GM13976 (cell line): ENCODE results near the gene PARD3.

Experiments
- DNase-seq: peaks from one replicate; pipeline ENCODE4 v3.0.0; 2012; ENCODE audit warnings: low spot score
- in situ Hi-C: fragments of 300-500 bp; cut with MboI; formaldehyde crosslinking; loops from one replicate; pipeline ENCODE4 v1.12.0; 2022; ENCODE audit warnings: low sequenced_read_pairs, mixed read lengths, inconsistent platforms; ENCODE audit not compliant: unreplicated experiment
- TF ChIP-seq, protein P1 (sequence below): IDR thresholded peaks from 2 replicates; pipeline ENCODE4 v1.5.1; 2012; ENCODE audit warnings: borderline replicate concordance, mild to moderate bottlenecking; ENCODE audit not compliant: insufficient read depth; ENCODE audit errors: extremely low read depth, missing control alignments, control extremely low read depth

Gene PARD3

DNA sequence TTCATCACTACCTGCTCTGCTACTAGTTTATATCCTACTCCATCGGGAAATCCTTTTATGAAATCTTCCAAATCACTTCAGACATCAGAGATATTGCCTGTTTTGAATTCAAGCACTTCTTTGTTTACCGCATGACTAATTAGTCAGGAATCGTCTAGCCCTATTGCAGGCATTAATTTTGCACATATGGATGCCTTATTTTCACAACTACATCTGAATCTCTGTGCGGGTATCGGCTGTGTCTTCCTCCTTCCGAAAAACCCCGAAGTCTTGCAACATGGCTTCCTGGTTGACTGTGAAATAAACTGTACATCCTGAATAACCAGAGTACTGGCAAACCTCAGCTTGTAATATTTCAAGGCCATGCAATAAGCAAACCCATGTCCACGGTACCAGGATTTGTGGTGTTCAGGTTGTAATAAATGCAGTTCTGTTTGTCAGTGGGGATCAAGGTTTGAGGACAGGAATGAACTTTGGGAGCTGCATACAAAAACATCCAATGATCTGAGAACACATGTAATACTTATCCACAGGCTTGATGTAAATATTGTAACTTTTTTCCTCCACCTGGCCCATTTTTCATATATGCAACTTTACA lies 642.1 kb downstream of the PARD3 start:
- TF ChIP-seq, protein P1, sequence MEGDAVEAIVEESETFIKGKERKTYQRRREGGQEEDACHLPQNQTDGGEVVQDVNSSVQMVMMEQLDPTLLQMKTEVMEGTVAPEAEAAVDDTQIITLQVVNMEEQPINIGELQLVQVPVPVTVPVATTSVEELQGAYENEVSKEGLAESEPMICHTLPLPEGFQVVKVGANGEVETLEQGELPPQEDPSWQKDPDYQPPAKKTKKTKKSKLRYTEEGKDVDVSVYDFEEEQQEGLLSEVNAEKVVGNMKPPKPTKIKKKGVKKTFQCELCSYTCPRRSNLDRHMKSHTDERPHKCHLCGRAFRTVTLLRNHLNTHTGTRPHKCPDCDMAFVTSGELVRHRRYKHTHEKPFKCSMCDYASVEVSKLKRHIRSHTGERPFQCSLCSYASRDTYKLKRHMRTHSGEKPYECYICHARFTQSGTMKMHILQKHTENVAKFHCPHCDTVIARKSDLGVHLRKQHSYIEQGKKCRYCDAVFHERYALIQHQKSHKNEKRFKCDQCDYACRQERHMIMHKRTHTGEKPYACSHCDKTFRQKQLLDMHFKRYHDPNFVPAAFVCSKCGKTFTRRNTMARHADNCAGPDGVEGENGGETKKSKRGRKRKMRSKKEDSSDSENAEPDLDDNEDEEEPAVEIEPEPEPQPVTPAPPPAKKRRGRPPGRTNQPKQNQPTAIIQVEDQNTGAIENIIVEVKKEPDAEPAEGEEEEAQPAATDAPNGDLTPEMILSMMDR: no peak
- DNase-seq: no peak
- in situ Hi-C loops: no loop called here

DNA sequence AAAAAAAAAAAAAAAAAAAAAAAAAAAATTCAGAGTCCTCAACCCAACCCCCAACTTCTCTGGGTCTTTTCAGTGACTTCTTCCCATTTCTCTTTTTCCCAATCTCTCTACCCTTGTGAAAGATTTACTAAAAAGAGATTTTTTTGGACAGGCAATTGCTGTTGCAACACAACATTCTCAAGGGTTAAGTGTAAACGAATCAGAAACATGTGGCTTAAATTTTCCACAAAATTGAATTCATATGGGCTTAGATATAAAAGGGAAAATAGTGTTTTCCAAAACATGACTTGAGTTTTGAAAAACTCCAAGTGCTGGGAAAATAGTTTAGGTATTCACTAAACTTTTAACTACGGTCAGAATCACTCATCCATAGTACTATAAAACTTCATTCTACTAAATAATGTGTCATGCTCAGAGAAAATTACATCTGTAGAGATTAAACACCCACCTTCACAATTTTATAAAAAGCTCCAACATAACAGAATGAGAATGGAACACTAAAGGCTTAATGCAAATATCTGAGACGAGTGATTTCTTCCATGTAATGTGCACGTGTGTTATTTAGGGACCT lies 643.1 kb downstream of the PARD3 start:
- TF ChIP-seq, protein P1: no peak
- DNase-seq: no peak
- in situ Hi-C loops: no loop called here

DNA sequence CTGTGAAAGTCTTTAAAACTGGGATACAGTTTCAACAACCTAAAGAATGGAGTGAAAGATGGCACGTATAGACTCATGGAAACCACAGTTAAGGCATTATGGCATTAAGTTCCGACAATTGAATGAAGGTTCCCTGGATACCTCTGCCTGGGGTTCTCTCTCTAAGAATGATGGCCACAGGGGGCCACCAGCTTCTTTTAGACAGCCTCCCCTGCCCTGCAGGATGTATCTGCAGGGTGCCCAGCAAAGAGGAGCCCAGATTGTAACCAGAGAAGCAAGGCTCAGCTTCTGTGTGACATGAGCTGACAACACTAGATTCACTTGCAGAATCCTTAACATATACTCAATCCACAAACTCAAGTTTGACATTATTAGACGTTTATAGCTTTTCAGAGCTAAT lies 645.4 kb downstream of the PARD3 start:
- in situ Hi-C loops: no loop called here
- TF ChIP-seq, protein P1: no peak
- no peak for DNase-seq

DNA sequence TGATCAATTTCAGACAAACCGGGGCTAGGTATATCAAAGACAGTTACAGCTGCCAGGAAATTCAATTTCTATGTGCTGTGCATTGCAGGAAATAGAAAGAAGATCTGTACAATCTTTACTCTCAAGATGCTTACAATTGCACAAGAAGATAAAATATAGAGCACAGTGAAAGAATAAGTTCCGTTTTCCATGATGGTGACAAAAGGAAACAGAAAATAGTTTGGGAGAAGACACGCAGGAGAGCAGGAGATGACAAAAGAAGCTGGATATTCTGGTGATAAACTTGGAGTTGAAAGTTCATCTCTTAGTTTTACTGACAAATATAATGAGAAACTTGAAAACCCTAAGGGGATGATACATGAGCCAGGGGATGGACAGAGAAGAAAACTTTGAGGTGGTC lies 646.0 kb downstream of the PARD3 start:
- TF ChIP-seq, protein P1: no peak
- no peak for DNase-seq
- in situ Hi-C loops: no loop called here

DNA sequence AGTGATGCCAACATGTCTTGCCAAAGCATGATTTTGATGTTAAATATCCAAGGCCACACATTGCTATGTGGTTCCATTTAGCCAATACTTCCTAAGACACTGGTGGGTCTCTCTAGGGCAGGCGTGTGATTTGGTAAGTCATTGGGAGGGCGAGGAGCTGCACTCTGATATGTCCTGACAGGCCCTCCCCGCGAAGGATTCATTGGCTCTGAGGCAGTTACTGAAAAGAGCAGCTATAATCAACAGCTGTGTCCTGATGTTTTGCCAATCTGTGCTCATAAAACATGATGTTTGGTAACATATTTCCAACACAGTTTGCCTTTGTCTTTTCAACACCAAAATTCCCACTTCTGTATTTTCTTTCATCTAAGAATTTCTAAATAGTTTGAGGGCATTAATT lies 646.7 kb downstream of the PARD3 start:
- TF ChIP-seq, protein P1: no peak
- in situ Hi-C loops: no loop called here
- DNase-seq: no peak

DNA sequence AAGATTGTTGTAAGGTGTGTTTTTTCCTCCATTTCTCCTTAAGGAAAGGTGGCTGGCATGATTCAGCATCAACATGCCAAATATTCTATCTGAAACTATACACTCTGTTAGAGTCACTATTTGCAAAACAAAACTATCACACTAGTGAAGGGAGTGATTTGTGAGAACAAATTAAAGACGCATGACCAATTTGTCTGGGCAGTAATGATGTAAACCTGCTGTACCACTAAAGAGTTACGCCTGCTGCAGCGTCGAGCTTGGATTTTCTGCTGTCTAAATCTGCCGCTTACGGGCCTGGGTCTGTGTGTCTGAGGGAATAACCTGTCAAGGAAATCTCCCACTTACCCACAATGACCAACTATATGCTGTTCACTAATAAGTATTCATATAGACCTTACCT lies 648.3 kb downstream of the PARD3 start:
- DNase-seq: no peak
- TF ChIP-seq, protein P1: no peak
- in situ Hi-C loops: no loop called here

DNA sequence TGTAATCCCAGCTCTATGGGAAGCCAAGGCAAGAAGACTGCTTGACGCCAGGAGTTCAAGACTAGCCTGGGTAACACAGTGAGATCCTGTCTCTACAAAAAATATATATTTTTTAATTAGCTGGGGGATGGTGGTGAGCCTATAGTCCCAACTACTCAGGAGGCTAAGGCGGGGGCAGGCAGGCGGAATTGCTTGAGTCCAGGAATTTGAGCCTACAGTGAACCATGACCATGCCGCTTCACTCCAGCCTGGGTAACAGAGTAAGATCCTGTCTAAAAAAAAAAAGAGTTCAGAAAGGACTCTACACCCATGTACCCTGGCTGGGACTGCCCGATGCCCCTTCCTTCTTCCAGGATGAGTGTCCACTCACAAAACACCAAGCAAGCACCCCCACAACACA lies 648.7 kb downstream of the PARD3 start:
- TF ChIP-seq, protein P1: no peak
- in situ Hi-C loops: no loop called here
- DNase-seq: no peak
